Adrenal gland (tissue), 5 donors: ENCODE results near the gene PPP2R2D.

Experiments
- POLR2A ChIP-seq, 2 donors: fragments of 450-650 bp; IDR thresholded peaks; one replicate each; pipeline ENCODE4 v1.6.1; 2017; ENCODE audit warnings: antibody characterized with exemption in 2 of 2, mild to moderate bottlenecking in 2 of 2, moderate library complexity in 1 of 2
- TF ChIP-seq, protein P1 (sequence below), 6 experiments: fragments of 450-650 bp in 4 of 6; fragments of 200-600 bp in 2 of 6; sonication (generic) in 1 of 6; IDR thresholded peaks; 1 replicate in 5 of 6; 2 replicates in 1 of 6; pipeline versions ENCODE4 v1.5.1 to v1.8.0; 2016 to 2021; ENCODE audit warnings: antibody characterized with exemption in 6 of 6, mild to moderate bottlenecking in 2 of 6, moderate library complexity in 1 of 6
- donor health status: DM: no; HTN: no; CAD: no.

DNA sequence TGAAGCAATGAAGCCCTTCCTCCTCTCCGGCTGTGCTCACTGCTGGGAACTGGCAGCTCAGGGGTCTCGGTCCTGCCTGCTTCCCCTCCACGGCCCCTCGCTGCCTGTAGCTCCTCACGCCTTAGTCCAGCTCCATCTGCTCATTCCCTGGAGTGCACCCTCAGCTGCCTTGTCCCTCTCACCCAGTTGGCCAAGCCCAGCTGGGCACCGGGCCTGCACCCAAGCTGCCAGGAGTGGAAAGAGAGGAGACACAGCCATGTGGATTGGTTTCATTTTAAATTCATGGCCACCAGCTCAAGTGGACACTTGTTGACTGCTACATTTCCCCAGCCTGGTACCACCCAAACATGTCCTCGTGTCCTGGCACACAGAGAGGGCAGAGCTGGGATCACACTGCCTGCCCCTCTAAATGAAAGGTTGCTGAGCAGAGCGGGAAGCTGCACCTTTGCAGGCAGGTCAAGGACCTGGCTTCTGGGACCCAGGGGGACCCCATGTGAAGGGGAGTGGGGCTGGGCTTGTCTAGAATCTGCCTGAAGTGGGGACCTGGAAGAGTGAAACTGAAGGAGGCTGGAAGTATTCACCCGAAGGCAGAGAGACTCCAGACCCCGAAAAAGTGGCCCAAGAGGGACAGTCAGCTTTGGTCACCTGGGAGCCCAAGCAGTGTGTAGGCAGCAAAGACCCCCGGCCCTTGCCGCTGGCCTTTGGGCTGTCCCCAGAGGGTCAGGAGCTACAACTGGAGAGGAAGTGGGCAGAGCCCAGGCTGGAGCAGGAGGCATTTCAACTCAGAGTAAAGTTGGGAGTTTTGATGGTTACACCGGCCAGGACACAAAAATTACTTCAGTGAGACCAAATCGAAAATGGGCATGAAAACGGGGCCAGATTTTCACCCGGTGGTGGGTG, 95.9 kb downstream of the PPP2R2D start:
- TF ChIP-seq, protein P1, sequence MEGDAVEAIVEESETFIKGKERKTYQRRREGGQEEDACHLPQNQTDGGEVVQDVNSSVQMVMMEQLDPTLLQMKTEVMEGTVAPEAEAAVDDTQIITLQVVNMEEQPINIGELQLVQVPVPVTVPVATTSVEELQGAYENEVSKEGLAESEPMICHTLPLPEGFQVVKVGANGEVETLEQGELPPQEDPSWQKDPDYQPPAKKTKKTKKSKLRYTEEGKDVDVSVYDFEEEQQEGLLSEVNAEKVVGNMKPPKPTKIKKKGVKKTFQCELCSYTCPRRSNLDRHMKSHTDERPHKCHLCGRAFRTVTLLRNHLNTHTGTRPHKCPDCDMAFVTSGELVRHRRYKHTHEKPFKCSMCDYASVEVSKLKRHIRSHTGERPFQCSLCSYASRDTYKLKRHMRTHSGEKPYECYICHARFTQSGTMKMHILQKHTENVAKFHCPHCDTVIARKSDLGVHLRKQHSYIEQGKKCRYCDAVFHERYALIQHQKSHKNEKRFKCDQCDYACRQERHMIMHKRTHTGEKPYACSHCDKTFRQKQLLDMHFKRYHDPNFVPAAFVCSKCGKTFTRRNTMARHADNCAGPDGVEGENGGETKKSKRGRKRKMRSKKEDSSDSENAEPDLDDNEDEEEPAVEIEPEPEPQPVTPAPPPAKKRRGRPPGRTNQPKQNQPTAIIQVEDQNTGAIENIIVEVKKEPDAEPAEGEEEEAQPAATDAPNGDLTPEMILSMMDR (IDR thresholded peaks at IDR 0.05) = no peak
- TF ChIP-seq POLR2A (IDR thresholded peaks at IDR 0.05) = no peak
